GM19193 (cell line): Measurements from ENCODE around the gene IL33.

Experiments used
- POLR2A ChIP-seq: IDR thresholded peaks from 4 replicates; pipeline ENCODE4 v1.6.1; 2011; ENCODE audit not compliant: insufficient read depth, insufficient read length; ENCODE audit errors: extremely low read depth

The IL33 gene

GRCh38 chr9:6239694-6240093 is 24.1 kb downstream of the IL33 start:
- TF ChIP-seq POLR2A, result no peak

DNA sequence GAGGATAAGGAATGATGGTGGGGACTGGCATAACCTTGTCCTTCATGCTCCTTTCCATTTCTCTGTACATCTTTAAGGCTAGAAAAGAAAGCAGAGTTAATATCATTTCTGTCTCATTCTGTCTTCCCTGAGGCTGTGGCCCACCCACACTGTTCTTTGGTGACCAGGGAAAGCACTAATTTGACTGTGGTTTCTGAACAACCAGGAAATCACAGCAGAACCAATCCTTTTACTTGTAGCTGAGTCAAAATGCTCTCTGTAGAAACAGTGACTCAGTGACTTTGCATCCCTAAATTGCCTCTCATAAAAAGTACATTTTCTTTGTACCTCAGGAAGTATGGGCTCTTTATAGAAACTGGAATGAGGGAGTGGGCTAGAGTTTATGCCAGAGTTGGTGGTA is 28.1 kb downstream of the IL33 start:
- TF ChIP-seq POLR2A, result no peak

GRCh38 chr9:6247266-6247665 is 31.7 kb downstream of the IL33 start:
- no peak for TF ChIP-seq POLR2A

GRCh38 chr9:6268826-6269397 is 53.3 kb downstream of the IL33 start:
- TF ChIP-seq POLR2A, result no peak

- no peak for TF ChIP-seq POLR2A
Observed at GRCh38 chr9:6270896-6271295, 55.3 kb downstream of the IL33 start.

DNA sequence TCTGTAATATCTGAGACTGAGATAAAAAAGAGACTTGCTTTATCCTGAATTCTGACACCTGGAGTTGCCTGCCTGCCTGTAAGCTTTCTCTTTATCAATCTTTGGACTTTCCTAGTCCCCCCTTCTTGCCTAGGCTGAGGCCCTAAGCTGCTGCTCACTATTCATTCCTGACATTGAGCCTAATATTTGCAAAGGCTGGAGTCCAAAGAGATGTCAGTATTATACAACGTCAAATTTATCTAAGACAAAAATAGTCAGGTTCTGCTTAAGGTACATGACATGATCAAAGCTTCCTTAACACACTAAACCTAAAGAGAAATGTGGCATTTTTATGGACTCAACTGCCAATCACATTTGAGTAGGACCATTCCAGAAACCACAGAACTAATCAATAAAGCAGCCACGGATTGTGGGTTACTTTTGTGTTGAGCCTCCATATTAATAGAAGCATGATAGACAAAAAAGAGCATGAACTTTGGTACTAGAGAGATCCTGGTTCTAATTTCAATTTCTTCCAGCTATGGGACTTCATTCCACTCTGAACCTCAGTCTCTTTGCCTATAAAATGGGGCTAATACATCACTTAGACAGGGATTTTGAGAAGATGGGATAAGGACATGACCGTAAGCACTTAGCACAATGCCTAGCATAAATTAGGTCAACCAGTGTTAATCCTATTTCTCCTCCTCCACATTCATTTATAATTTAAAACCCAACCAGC is 56.1 kb downstream of the IL33 start:
- TF ChIP-seq POLR2A, result no peak

GRCh38 chr9:6272229-6272598 is 56.6 kb downstream of the IL33 start:
- TF ChIP-seq POLR2A, result no peak

DNA sequence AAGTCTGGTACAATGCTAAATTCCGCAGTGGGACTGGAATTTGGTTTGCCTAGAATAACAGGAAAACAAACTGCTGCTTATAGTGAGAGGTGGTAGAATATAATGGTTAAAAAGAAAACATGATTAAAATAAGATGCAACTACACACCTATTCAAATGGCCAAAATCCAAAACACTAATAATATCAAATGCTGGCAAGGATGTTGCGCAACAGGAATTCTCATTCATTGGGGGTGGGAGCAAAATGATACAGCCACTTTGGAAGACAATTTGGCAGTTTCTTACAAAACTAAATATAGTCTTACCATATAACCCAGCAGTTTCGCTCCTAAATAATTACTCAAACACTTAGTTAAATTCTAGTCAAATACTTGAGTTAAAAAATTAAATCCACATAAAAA is 61.8 kb downstream of the IL33 start:
- TF ChIP-seq POLR2A, result no peak

DNA sequence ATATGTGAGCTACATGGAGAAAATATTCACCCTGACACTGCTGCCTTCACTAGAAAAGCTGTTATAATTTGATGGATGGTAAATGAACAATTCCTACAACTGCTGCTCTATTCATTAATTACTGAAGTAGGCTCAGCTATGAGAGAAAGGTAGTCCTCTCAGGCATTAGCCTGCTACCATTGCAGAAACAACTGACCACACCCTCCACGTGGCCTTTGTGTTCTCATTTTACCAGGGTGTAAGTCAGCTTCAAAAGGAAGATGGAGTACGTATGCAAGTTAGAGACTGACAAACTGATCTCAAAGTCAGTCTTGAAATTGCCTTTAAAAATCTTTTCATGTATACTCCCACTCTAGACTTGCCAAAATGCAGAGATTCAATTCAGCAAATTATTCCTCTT is 86.3 kb downstream of the IL33 start:
- no peak for TF ChIP-seq POLR2A

- TF ChIP-seq POLR2A, result no peak
Observed at GRCh38 chr9:6302417-6302816, 86.8 kb downstream of the IL33 start.

- TF ChIP-seq POLR2A, result no peak
Observed at GRCh38 chr9:6304232-6304631, 88.6 kb downstream of the IL33 start.

- TF ChIP-seq POLR2A, result no peak
Observed at GRCh38 chr9:6305954-6306563, 90.5 kb downstream of the IL33 start.
